Tibial artery (tissue), 4 donors: ENCODE data around the gene HDDC3.

Source experiments
- DNase-seq, 2 donors: peaks; one replicate each; pipeline ENCODE4 v3.0.0-alpha.2; 2019
- H3K27ac ChIP-seq, 2 donors: fragments of 200-600 bp; sonication (generic) in 1 of 2; 1 replicate in 1 of 2; 2 replicates in 1 of 2; pipeline ENCODE4 v1.5.1; 2018 to 2019; ENCODE audit warnings: mild to moderate bottlenecking in 1 of 2
- H3K27me3 ChIP-seq, 2 donors: fragments of 200-600 bp; sonication (generic) in 1 of 2; one replicate each; pipeline versions ENCODE4 v1.5.1 to v1.6.0; 2016 to 2019
- H3K36me3 ChIP-seq, 3 donors: fragments of 200-600 bp; sonication (generic) in 2 of 3; one replicate each; pipeline ENCODE4 v1.5.1; 2016 to 2019; ENCODE audit warnings: mild to moderate bottlenecking in 2 of 3
- H3K4me1 ChIP-seq, 4 donors: fragments of 200-600 bp; sonication (generic) in 2 of 4; 1 replicate in 3 of 4; 2 replicates in 1 of 4; pipeline ENCODE4 v1.5.1; 2016 to 2019
- H3K4me3 ChIP-seq, 2 donors: fragments of 200-600 bp; sonication (generic) in 1 of 2; 1 replicate in 1 of 2; 2 replicates in 1 of 2; pipeline ENCODE4 v1.5.1; 2018 to 2019; ENCODE audit warnings: mild to moderate bottlenecking in 2 of 2
- H3K9me3 ChIP-seq, 3 donors: fragments of 200-600 bp; sonication (generic) in 1 of 3; one replicate each; pipeline ENCODE4 v1.5.1; 2016 to 2019
- CTCF ChIP-seq, 2 experiments: fragments of 200-600 bp in 1 of 2; fragments of 450-650 bp in 1 of 2; IDR thresholded peaks; one replicate each; pipeline ENCODE4 v1.5.1; 2017 to 2019; ENCODE audit warnings: antibody characterized with exemption in 2 of 2, mild to moderate bottlenecking in 1 of 2, moderate library complexity in 1 of 2
- intact Hi-C: fragments of 100-400 bp; cut with DNase I; formaldehyde crosslinking; loops from one replicate; pipeline ENCODE4 v1.15.0; 2023; ENCODE audit warnings: low total_unique reads

The HDDC3 gene

GRCh38 chr15:90914305-90915080, 17.9 kb downstream of the HDDC3 start:
- Histone ChIP-seq H3K9me3 (no peaks in the 10 kb centered on the region), H3K4me1 (no peaks in the 10 kb centered on the region), H3K4me3 (no peak overlapping the region), H3K27me3 (no peaks in the 10 kb centered on the region), H3K36me3 (peaks cover 98 to 100% (median 100%) of the 10 kb centered on the region in 3 donors), H3K27ac (no peak overlapping the region)
- TF ChIP-seq CTCF (IDR thresholded peaks at IDR 0.05) = no peak
- no peak for DNase-seq
- intact Hi-C loops = no loop called here

- Histone ChIP-seq H3K4me3 (no peak overlapping the region), H3K36me3 (peaks cover 96 to 100% (median 99%) of the 10 kb centered on the region in 3 donors), H3K27me3 (no peaks in the 10 kb centered on the region), H3K4me1 (no peaks in the 10 kb centered on the region), H3K27ac (no peak overlapping the region), H3K9me3 (no peaks in the 10 kb centered on the region)
- TF ChIP-seq CTCF (IDR thresholded peaks at IDR 0.05) = no peak
- intact Hi-C loops = no loop called here
- DNase-seq = no peak
Observed at GRCh38 chr15:90913398-90913944, 18.9 kb downstream of the HDDC3 start.

GRCh38 chr15:90912770-90913075, 19.6 kb downstream of the HDDC3 start:
- no peak overlapping the region for H3K4me3 ChIP-seq
- peaks cover 95 to 97% (median 97%) of the 10 kb centered on the region in 3 donors for H3K36me3 ChIP-seq
- no peaks in the 10 kb centered on the region for H3K27me3 ChIP-seq
- DNase-seq = no peak
- H3K4me1 ChIP-seq = no peaks in the 10 kb centered on the region
- no peak for TF ChIP-seq CTCF (IDR thresholded peaks at IDR 0.05)
- H3K9me3 ChIP-seq = no peaks in the 10 kb centered on the region
- intact Hi-C loops = no loop called here
- H3K27ac ChIP-seq = no peak overlapping the region

GRCh38 chr15:90911906-90912769, 20.2 kb downstream of the HDDC3 start:
- H3K4me3 ChIP-seq = no peak overlapping the region
- H3K36me3 ChIP-seq = peaks cover 95 to 97% (median 97%) of the 10 kb centered on the region in 3 donors
- intact Hi-C loops = no loop called here
- H3K9me3 ChIP-seq = no peaks in the 10 kb centered on the region
- TF ChIP-seq CTCF (IDR thresholded peaks at IDR 0.05) = no peak
- no peak for DNase-seq
- H3K27ac ChIP-seq = no peak overlapping the region
- H3K4me1 ChIP-seq = no peaks in the 10 kb centered on the region
- H3K27me3 ChIP-seq = no peaks in the 10 kb centered on the region

GRCh38 chr15:90911302-90911623, 21.1 kb downstream of the HDDC3 start:
- DNase-seq = no peak

More at GRCh38 chr15:90911302-90911623, 21.1 kb downstream of the HDDC3 start:
- Histone ChIP-seq H3K27ac (no peak overlapping the region), H3K4me1 (peaks cover 0 to 5% (median 0%) of the 10 kb centered on the region in 4 donors), H3K4me3 (no peak overlapping the region), H3K27me3 (no peaks in the 10 kb centered on the region), H3K9me3 (no peaks in the 10 kb centered on the region), H3K36me3 (peaks cover 96 to 97% (median 97%) of the 10 kb centered on the region in 3 donors)
- intact Hi-C loops = no loop called here
- no peak for TF ChIP-seq CTCF (IDR thresholded peaks at IDR 0.05)
